ENCODE data around the gene SNX3.

DNA sequence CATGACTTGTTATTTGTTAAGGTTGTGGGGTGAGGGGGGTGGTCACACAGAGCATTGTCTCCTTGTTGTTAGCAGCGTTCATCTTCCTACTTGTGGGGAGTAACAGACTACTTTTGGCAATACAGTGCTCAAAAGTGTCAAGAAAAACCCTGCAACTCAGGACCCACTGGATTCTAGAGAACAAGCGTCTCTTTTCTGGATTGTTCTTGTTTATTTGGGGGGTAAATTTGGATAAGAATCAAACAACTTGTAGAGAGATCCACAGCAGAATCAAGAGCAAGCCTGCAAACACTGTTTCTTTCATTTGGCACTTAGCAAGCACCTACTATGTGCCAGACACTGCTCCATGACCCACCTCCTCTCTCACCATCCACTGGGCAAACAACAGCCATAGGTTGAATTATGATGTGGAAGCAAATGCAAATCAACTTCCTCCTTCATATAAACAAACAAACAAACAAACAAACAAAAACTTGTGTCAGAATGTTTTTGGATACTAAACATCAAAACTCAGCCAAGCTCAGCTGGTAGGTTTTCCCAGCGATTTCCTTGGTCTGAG lies 99.0 kb downstream of the SNX3 start:
- TF ChIP-seq, protein P1, sequence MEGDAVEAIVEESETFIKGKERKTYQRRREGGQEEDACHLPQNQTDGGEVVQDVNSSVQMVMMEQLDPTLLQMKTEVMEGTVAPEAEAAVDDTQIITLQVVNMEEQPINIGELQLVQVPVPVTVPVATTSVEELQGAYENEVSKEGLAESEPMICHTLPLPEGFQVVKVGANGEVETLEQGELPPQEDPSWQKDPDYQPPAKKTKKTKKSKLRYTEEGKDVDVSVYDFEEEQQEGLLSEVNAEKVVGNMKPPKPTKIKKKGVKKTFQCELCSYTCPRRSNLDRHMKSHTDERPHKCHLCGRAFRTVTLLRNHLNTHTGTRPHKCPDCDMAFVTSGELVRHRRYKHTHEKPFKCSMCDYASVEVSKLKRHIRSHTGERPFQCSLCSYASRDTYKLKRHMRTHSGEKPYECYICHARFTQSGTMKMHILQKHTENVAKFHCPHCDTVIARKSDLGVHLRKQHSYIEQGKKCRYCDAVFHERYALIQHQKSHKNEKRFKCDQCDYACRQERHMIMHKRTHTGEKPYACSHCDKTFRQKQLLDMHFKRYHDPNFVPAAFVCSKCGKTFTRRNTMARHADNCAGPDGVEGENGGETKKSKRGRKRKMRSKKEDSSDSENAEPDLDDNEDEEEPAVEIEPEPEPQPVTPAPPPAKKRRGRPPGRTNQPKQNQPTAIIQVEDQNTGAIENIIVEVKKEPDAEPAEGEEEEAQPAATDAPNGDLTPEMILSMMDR (IDR thresholded peaks at IDR 0.05; ENCODE audit: poor library complexity) = no peak
- TF ChIP-seq EZH2 (IDR thresholded peaks at IDR 0.05; ENCODE audit: borderline replicate concordance) = no peak
